ENCODE results near the gene AGGF1.
"Not testable (repeated sequence)": the region's sequence is repeated elsewhere in the genome, so short reads cannot be mapped to it uniquely, and the experiment has no call there.

Gene AGGF1

GRCh38 chr5:77087484-77088261 is 57.5 kb downstream of the AGGF1 start:
- peak in 1 of 2 donors; percentile 0 for DNase-seq

GRCh38 chr5:77095189-77095588 is 65.0 kb downstream of the AGGF1 start:
- no peak for DNase-seq

- DNase-seq = no peak
Measured at GRCh38 chr5:77101298-77101697, 71.1 kb downstream of the AGGF1 start.

GRCh38 chr5:77102549-77102948 is 72.3 kb downstream of the AGGF1 start:
- no peak for DNase-seq

- no peak for DNase-seq
Measured at GRCh38 chr5:77103457-77103856, 73.3 kb downstream of the AGGF1 start.

GRCh38 chr5:77104813-77105212 is 74.6 kb downstream of the AGGF1 start:
- no peak for DNase-seq

- DNase-seq = not testable (repeated sequence)
Measured at GRCh38 chr5:77107035-77107434, 76.8 kb downstream of the AGGF1 start.

Data from CD4-positive, alpha-beta T cell treated with Interferon alpha-2 for 1 hour (primary cell).